GM19099 (cell line): ENCODE measurements around the gene CUX1.

Source experiments
- POLR2A ChIP-seq: IDR thresholded peaks from 3 replicates; pipeline ENCODE4 v1.6.1; 2011; ENCODE audit warnings: low read depth; ENCODE audit not compliant: insufficient read length; ENCODE audit errors: extremely low read depth

Gene CUX1

DNA sequence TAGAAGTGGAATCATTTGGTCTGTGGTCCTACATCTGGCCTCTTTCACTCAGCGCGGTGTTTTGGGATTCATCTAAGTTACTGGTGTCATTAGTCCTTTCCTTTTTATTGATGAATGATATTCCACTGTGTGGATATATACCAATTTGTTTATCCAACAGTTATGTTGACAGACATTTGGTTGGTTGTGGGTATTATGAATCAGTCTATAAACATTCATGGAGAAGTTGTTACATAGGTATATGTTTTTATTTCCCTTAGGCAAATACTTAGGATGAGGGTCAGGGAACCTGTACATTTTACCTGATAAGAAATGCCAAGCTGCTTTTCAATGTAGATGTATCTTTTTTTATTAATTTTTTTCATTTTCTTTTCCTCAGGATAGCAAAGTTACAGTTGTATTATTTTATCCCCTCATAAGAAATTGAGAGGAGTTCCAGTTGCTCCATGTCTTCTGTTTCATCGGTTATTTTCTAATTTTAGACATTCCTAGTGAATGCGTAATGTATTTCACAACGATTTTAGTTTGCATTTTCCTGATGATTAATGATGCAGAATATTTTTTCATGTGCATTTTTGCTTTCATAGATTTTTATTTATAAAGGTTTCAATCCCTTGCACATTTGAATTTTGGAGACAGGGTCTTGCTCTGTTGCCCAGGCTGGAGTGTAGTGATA lies 265.4 kb downstream of the CUX1 start:
- no peak for TF ChIP-seq POLR2A

DNA sequence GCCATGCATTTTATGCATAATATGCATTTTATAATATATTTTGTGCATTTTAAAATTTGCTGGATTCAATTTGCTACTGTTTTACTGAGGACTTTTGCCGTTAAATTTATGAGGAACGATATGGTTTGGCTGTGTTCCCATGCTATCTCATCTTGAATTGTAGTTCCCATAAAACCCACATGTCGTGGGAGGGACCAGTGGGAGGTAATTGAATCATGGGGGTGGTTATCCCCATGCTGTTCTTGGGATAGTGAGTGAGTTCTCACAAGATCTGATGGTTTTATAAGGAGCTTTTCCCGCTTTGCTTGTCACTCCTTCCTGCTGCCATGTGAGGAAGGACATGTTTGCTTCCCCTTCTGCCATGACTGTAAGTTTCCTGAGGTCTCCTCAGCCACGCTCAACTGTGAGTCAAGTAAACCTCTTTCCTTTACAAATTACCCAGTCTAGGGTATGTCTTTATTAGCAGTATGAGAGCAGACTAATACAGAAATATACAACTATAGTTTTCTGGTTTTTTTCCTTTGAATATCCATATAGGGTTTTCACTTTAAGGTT lies 267.9 kb downstream of the CUX1 start:
- no peak for TF ChIP-seq POLR2A

DNA sequence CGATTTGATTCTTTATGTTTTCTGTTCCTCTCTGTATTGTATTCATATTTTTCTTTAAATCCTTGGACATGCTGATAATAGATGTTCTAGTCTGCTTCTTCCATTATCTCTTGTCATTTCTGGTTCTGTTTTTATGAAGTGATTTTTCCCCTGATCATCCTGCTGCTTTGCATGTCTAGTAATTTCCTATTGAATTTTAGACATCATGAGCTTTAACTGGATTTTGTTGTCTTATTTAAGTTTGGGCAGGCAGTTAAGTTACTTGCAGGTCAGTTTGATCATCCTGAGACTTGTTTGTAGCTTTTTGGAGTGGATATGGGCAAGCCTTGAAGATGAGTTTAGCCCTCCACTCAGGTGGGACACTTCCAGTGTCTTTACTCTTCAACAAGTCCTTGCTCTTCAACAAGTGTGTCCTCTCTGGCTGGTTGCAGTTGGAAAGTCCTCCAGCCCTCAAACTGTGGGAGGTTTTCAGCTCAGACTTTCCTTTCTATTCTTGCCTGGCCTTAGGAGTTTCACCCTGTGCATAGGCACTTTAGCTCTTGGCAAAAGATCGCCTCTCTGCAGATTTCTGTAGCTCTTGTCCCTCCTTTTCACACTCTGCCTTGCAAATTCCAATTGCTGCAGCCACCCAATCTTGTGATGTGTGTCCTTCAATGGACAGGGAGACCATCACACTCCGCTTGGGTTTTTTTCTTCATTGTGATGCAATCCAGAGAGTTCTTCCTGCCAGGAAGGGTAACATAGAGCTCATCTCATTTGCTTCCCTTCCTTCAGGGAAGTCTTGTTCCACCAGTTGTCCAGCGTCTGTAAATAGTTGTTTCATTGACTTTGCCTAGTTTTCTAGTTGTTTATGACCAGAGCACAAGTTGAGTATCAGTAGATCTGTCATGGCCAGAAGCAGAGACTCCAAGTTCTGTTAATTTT lies 272.0 kb downstream of the CUX1 start:
- no peak for TF ChIP-seq POLR2A

DNA sequence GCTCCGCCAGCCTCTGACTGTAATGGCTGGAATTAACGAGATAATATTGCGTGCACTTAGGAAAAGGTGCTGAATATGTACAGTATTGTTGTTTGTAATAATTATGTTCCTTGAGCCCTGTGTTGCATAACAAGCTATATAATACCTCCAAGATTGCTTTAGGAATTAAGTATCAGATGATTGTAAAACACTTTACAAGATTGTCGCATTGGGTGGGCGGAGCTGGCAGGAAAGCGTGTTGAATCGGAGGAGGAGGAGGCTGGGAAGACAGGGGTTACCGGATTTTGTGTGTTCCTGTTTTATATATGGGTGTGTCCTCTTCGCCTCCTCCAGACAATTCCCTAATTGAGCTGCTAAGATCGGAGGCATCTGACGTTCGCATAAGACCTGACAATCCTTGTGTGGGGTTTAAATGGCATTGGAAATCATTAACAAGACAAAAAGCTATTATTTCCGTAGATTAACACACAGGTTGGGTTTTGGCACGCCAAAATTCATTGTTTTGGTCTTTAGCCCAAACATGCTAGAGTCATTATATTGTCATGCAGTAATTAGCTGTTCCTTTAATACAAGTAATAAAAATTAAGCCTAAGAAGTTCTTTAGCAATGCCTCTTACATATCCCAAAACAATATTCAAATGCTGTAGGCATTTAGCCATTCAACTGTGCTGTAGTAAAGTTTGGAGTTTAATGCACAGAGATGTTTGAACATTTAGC lies 276.3 kb downstream of the CUX1 start:
- no peak for TF ChIP-seq POLR2A

DNA sequence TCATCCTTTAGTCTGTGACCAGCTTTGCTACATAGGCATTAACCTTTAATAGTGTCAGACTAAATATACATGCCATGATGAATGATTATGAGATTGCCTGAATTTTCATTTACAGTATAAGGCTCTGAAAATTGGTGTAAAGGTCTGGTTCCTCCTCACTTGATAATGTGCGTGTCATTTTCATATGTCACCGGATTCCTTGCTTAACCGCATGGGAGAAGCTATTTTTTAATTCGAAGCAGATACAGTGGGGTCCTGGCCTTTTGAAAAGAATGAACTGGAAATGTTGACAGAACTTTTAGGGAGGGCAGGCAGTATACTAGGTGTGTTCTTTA lies 276.9 kb downstream of the CUX1 start:
- TF ChIP-seq POLR2A = no peak

DNA sequence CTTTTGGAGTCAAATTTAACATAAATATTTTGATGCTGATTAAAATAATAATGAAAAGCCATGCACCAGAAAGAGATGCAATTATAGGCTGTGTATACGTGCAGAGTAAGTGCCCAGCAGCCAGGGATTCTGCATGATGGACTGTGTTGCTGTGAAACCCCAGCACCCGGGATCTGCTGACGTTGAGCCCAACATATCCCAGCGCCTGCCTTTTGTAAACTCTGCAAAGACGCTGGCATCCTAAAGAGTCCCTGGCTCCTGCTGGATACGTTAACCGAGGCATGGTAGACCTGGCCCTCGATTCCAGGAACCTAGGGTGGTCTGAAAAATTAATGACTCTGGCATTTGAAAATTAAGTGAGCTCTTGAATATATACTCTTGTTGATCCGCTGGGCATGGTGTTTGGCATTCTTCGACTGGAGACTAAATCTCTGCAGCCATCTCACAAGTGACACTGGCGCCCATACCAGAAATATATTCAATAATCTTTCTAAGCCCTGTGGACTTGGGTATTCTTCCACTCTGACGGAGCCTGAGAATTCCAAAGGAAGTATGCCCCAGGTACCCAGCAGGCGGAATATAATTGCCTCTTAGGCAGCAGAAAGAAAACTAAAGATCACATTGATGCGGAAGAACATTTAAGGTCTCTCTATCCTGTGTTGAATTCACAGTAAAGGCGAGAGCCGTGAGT lies 278.0 kb downstream of the CUX1 start:
- no peak for TF ChIP-seq POLR2A

DNA sequence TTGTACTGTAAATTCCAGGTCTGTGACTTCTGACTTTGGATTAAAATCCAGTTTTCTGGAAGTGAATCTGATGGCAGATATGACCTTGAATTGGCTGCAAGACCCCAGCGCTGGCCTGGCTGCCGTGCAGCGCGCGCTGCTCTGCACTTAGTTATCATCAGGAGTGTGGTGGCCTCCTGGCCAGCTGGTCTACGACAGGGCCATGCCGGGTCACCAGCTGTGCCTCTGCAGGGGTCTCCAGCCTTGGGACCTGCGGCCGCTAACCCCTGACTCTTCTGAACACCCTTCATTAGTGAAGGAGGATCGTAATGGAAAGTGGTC lies 278.5 kb downstream of the CUX1 start:
- TF ChIP-seq POLR2A = no peak

DNA sequence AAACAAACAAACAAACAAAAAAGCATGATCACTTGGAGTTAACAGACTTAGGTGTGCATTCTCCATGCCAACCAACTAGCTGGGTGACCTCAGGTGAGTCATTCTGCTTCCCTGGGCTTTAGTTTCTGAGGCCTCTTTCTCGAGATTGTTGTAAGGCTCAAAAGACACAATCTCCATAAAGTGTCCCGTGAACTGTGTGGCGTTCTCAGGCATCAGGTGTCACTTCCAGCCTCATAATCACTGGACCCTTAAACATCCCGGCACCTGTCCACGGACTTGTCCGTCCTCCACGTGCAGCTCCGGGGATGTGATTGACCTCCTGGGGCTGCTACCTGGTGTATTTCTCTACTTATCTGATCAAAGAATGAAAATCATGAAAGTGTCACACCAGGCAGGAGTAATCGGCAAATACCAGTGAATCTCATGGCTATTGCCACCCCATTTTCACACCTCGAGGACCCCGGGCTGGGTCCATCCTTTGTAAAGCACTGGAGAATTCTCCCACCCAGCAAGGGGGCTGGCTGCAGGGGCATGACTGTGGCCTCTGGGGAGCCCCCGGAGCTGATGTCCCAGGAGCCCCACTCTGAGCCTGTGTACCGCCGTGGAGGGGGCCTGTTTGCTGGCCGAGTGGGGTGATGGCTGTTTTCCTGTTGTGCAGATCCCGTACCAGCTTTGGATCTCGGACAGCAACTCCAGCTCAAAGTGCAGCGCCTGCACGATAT lies 279.4 kb downstream of the CUX1 start:
- TF ChIP-seq POLR2A = no peak

DNA sequence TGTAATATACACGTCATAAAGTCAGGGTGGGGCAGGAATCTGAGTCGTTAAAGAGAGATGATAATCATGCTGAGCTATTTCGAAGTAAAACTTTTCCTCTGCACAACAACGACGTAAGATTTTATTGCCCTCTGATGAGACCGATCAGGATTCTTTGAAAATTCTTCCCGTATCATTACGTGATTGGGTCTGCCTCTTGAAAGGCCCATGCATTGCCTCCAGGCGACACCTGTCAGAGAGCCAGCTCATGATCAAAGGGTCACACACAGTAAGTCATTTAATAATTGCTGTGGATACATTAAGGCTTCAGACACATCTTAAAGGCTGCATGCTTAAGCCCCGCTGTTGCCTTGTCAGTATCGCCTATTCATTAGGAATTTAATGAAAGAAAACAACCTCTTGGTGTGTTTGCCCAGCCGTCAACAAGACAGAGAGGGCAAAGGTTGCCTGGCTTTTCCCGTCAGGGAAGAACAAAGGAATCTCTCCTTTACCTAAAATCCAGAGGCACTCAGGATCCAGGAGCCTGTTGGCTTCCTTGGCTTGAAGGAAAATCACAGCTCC lies 280.3 kb downstream of the CUX1 start:
- TF ChIP-seq POLR2A = no peak

DNA sequence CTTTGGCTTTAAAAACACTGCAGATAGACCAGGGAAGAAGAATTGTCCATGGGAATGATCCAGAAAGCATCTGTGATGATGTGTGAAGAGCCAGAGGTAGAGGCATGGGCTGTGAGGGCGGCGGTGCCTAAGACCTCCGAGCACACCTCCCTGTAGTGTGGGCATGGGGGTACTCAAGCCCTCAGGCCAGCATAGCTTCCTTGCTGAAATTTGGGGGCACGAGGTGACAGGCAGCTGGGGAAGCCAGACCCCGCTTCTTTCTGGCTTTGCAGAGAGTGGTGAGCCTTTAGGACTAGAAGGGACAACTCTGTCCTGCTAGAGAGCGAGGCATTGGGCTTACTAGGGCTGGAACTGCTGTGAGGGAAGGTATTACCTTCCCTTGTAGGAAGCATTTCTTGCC lies 281.6 kb downstream of the CUX1 start:
- no peak for TF ChIP-seq POLR2A

DNA sequence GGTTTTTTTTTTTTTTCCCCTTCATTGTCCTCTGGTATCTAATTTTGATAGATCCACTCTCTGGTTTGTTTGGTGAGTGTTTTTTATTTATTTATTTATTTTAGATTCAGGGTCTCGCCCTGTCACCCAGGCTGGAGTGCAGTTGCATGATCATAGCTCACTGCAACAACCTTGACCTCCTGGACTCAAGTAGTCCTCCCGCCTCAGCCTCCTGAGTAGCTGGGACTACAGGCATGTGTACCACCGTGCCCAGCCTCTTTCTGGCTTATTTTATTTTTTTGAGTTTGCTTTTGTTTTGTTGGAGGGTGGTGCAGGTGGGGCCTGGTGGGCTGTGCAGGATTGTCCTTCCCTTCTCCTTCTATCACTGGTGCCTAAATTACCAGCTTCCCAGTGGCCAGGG lies 282.0 kb downstream of the CUX1 start:
- no peak for TF ChIP-seq POLR2A

DNA sequence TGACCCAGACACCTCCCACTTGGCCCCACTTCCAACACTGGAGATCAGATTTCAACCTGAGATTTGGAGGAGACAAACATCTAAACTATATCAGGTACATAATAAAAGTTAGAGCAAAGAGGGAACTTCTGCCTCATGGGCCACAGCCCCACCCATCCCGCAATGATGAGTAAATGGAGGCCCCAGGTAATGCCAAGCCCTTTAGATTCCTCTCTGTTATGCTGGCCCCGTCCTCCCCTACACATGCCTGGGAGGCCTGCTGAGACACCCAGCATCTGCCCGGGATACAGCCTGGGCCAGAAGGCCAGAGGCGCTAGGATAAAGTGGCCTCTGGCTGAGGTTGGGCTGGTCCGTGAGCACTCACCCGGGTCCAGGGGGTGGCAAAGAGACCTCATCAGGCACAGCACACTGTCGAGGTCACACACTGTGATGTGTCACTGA lies 283.7 kb downstream of the CUX1 start:
- no peak for TF ChIP-seq POLR2A

DNA sequence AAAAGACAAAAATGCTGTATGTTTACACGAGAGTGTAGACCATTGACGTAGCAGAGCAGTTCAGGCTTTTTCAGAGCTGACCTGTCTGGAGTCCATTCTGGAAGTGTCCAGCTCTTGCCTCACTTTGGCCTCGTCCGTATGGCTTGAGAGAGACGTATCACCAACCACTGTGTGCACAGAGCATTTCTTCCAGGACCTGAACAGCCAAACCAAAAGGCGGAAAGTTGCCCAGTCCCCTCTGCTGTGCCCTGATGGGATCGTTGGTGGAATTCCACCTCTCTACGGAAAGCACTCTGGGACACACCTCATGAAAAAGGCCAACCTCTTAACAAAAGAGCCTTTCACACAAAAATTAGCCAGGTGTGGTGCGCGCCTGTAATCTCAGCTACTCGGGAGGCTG lies 284.5 kb downstream of the CUX1 start:
- TF ChIP-seq POLR2A = no peak

DNA sequence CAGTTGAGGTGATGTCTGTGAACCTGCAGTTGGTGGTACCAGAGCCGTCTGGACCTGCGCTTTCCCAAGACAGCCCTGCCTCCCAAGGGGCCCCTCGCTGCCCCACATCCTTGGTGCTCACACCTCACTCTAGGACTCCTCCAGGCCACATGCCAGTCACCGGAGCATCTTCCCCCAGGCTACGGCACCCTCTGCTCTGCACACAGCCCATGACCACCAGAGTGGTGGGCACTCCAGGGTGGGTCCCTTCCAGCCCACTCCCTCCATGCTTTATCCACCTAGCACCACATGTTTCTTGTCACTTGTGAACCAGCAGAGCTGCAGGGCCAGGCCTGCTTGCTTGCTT lies 285.6 kb downstream of the CUX1 start:
- no peak for TF ChIP-seq POLR2A

DNA sequence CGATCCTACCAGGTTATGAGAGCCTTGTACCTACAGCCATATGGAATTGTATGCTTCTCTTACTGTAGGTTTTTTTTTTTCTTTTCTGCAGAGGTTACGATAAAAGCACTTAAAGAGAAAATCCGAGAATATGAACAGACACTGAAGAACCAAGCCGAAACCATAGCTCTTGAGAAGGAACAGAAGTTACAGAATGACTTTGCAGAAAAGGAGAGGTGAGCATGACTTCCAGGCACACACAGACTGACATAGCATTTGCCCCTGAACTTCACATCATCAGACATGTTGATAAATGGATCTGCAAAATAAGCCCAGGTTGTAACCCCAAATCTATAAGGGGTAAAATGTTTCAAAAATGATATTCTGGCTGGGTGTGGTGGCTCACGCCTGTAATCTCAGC lies 286.8 kb downstream of the CUX1 start:
- TF ChIP-seq POLR2A = no peak

DNA sequence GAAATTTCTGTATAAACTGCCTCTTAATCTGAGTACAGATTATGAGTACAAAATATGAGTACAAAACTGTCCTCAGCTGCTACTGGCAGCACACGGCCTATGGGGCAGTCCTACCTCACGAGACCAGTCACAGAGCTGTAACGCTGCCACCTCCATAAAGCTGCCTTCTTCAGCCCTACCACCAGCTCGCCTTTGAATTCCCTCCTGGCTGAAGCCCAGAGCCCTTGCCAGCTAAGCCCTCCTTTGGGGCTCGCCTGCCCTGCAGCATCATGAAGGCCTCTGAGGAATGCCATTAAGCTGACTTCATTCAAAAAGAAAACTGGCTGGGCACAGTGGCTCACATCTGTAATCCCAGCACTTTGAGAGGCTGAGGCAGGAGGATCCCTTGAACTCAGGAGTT lies 289.2 kb downstream of the CUX1 start:
- TF ChIP-seq POLR2A = no peak
